ENCODE results near the gene TMEM161B.
A peak's percentile ranks its signal among the peaks of the same experiment; 100 is the strongest.
"Not testable (repeated sequence)": the region's sequence is repeated elsewhere in the genome, so short reads cannot be mapped to it uniquely, and the experiment has no call there.

The TMEM161B gene

DNA sequence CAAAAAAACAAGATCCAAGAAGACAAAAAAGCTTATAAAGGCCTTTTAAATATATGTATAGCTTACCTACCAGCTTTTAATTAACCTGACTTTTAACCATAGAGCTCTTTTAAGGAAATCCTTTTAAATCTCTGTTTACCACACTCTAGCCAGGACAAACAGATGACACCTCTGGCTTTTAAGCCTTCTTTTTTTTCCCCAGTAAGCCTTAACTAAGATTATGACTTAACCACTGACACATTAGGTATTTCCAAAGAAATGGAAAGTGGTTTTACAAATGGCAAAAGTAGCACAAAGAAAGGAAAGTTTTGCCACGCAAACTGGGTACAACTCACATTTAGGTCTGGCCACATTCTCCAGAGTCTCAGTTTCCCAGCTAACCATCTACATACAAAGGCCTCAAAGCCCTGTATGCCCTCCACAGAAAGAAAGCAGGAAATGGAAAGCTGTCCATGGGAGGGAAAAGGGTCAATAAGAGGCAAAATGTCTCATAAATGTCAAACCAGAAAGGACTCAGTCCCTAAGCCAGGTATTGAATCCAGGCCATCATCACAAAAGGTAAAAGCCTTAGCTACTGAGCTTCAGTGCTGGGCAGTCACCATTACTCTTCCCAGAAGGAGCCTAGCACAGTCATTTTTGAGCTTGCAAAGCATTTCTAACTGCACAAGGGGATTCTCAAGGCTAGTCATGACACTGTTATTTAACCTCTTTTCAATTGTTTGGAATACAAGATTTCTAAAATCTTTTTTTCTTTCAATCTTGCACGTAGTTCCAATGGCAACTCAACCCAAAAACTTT lies 19.7 kb downstream of the TMEM161B start:
- DNase-seq: no peak

DNA sequence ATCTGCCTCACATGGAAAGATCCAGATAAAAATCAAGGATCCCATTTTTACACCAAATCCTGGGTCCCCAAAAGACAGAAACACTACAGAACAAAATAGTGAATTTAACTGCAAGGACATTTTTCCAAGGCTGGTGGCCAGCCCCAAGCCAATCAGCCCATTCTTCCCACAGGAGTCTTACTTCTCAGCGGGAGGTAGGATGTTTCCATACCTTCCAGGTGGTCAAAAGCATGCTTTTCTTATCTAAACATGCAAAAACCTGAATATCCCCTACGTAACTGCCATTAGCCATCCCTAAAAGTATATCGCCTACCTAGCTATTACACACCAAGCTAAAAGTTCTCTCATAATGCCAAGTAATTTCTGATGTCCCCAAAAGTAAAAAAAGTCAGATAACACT lies 20.6 kb downstream of the TMEM161B start:
- no peak for DNase-seq

DNA sequence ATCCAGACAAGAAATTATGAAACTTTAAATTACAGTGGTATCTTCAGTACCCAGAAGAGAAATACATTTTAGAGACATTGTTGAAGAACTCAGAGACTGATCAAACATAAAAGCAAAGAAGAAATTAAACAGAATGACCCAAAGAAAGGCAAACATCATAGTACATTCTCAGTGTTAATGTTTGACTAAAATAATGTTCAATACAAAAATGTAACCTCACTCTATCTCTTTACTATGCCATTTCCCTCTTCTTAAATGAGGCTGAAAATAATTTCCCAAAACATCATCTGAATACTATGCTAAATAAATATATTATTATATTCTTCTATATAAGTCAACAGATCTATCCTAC lies 22.8 kb downstream of the TMEM161B start:
- no peak for DNase-seq

DNA sequence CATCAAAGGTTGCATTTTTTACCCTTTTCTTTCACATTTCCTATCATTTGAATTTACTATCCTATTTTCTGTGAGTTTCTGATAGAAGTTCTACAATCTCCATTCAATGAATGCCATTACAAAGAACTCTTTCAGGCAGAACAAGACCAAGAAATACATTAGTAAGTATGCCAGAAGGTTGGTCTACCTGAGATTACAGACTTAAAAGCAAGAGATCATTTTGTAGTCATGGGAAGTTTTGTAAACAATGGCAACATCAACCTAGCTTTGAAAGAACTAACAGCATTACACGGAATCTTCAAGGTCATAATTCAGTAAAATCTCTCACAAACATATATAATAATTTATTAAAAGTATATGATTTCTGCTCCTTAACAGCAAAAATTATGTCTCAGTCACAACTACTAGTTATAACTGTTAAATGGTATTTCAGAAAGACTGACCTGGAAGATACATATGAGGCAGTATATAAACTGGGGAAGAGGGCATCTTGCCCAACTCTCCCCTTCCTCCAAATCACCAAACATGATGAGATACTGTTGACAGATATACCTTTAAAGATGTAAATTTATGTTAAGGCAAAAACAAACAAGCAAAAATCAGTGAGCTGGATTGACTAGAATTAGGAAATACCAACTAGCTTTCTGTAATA lies 23.3 kb downstream of the TMEM161B start:
- DNase-seq: no peak

DNA sequence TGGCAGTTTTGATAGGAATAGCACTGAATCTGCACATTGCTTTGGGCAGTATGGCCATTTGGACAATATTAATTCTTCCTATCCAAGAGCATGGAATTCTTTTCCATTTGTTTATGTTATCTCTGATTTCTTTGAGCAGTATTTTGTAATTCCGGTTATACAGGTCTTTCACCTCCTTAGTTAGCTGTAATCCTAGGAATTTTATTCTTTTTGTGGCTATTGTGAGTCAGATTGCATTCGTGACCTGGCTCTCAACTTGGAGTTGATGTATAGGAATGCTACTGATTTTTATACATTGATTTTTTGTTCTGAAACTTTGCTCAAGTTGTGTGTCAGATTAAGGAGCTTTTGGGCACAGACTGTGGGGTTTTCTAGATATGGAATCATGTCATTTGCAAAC lies 24.0 kb downstream of the TMEM161B start:
- DNase-seq: no peak

DNA sequence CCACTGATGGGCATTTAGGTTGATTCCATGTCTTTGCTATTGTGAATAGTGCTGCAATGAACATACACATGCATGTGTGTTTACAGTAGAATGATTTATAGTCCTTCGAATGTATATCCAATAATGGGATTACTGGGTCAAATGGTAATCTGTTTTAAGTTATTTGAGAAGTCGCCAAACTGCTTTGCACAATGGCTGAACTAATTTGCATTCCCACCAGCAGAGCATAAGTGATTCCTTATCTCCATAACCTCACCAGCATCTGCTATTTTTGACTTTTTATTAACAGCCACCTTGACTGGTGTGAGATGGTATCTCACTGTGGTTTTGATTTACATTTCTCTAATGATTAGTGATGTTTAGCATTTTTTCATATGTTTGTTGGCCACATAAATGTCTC lies 25.2 kb downstream of the TMEM161B start:
- DNase-seq: not testable (repeated sequence)

DNA sequence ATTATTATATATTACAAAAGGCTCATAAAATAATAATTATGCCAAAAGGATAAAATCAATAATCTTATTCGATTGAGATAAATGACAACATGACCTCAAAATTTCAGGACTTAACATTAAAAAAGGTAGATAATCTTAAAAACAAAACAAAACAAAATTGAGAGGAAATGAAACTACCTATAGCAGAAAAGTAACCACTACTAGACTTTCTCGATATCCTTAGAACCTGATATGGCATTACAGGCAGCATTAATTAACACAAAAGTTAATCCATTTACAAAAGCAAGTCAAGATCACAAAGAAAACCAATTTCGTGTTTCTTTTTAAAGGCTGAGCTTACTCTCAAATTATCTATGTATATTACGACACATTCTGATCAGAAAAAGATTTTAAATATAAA lies 29.9 kb downstream of the TMEM161B start:
- DNase-seq: no peak

DNA sequence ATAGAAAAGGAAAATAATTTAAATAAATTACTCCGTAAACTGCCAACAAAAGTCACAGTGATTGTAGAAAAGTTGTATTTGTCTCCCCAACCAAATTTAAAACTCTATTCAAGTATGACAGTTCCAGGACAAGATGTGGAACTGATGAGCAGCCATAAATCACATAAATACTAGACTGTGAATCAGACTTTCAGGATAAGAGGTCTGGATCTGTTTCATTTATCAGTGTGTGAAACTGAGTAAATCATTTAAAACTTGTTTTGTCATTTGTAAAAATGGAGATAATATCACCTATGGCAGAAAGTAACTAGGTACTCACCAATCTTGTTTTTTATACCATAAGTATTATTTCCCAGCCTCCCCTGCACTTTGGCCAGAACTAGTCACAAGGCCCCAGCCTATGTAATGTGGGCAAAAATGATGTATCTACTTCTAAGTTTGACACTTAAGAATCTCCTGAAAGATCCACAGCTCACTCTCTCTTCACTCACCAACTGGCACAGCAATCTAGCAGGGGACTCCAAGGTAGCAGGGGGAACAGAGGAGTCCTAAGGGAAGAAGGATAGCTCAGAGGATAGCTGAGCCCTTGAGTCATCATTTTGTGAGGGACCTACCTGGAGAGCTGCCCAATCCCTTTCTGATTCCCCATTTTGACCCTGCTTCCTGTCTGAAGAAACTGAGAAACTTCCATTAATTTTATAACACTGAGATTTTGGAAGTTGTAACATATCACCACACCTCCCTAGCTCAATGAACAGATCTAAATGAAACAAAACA lies 31.6 kb downstream of the TMEM161B start:
- DNase-seq: no peak

DNA sequence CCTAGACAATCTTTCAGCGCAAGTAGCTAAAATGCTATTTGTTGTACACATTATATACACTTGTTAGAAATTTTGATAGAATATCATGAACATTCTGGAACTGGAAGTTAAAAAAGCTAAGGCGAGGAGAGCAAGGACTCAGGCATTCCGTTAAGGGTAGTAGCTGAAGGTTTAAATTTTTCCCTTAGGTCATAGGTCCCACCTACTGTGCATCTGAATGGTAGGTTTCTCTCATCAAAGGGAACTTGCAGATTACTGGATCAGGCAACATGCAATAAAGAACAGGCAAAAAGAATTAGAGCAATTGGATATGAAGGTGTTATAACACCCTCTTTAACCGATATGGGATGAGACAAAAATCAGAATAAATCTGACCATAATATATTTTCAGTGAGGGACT lies 32.8 kb downstream of the TMEM161B start:
- DNase-seq: no peak

DNA sequence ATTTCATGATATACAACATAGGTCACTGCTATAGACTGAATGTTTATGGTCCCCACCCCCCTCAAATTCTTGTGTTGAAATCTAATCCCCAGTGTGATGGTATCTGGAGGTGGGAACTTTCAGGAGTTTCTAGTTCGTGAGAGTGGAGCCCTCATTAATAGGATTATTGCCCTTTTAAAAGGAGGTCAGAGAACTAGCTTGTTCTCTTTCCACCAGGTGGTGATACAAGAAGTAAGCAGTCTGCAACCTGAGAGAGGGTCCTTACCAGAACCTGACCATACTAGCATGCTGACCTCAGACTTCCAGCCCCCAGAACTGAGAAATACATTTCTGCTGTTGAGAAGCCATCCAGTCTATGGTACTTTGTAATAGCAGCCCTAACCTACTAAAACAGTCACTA lies 33.3 kb downstream of the TMEM161B start:
- DNase-seq: no peak

DNA sequence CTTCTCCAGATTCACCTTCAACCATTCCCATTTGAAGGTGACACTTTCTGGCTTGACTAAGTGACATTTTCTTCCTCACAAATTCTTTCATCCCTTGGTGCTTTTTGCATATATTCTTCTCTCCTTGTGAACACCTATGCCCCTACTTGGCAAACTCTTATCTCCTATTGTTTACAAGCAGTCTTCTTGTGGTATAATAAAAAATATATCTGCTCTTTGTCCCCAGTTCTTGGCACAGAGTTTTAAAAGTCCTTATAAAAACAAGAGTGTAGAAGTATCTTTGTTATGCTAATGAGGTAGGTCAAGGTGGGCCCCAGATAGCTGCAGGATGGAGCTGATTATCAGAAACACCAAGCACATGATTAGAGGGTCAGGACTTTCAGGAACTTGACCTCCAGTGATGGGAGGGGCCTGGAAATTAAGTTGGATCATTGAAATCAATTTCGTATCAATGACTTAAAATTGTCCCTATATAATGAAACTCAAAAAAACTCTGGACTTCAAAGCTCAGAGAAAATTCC lies 38.0 kb downstream of the TMEM161B start:
- no peak for DNase-seq

DNA sequence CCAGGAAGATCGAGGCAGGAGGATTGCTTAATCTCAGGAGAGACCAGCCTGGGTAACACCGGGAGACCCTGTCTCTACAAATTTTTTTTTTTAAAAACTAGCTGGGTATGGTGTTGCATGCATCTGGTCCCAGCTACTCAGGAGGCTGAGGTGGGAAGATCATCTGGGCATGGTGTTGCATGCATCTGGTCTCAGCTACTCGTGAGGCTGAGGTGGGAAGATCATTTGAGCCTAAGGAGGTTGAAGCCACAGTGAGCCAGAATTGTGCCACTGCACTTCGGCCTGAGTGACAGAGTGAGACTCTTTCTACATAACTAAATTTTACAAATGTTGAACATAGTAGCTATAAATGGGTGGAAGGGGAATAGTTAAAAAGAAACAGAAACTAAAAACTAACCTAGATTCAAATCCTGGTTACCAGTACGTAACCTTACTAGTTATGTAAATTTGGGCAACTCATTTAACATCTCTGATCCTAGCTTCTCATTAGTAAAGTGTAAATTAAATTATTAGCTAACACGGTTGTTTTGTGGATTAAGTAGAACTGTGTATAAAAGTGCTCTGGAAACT lies 41.7 kb downstream of the TMEM161B start:
- no peak for DNase-seq

DNA sequence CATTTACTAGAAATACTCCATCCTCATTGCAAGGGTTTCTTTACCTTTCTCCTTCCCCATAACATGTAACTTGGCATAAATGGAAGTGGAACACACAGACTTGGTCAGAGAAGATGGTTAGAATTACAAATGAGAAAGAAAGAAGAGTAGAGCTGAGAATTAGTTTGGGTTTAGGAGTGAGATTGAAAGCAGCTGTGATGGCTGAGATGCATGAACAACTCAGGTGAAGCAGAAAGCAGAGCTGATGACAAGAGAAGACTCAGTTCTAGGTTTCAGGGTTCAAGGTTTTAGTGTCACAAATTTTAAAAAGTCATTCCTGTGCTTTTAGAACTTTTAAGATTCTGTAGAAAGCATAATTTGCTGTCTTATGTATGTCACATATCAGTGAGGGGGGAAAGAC lies 54.0 kb downstream of the TMEM161B start:
- no peak for DNase-seq

DNA sequence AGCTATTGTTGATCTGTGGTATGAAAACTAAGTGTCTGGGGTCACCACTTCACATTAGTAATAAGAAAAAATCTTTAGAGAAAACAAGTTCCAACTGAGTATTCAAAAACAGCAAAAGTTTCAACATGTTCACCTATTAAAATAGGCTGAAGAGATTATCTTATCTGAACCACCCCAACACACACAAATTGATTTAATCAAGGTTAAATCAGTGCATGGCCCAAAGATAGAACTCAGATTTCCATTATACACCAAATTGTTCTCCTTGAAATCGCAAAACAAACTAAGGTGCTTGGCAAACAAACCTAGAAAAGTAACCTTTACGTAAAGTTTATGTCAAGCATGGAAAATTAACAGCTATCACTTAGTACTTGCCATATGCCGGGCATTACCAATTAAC lies 61.1 kb downstream of the TMEM161B start:
- DNase-seq: no peak

DNA sequence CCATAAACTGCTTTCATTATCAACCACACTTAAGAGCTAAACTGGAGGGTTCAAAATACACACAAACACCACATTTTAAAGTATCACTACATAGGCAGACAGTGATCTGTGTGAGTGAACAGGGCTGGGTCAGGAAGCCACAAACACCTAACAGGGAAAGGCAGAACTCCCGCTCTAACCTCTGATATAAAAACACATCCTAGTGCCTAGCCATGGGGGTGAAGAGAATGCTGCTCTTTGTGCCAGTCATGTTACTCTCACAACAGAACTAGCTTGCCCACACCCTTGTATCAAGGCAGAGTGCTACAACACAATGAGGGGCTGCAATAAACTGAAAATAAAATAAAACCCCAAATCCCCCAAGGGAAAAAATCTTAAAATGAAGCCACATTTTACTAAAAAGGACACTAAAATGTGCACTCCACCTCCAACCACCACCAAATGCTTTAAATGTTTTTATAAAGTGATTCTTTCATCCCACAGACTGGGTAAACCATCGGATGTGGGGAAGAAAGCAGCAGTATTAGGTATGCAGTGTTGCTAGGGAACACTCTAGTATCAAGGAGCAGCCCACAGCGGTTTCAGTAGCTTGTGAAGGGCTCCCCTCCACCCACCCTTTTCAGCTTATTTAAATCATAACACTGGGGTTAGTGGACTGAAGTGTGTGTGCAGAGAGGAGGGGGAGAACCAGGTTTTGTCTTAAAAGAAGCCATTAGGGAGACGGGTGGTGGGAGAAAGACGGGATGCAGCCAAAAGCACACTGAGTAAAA lies 64.5 kb downstream of the TMEM161B start:
- DNase-seq: no peak

DNA sequence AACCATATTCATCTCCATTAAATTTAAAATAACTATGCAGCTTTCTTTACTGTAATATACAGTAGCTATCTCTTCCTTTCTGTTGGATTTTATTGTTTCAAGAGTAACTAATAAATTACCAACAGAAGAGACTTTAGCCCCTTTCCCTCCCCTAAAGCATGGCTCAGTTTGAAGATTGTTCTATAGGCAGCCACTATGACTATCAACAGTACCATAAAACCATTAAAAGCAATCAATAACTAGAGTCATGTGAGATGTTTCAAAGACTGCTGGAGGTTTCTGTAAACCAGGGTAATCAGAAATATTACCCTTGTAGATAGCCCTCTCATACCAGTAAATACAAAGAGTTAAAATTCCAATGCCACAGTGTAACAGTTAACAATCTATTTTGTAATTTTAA lies 73.0 kb downstream of the TMEM161B start:
- DNase-seq: no peak

DNA sequence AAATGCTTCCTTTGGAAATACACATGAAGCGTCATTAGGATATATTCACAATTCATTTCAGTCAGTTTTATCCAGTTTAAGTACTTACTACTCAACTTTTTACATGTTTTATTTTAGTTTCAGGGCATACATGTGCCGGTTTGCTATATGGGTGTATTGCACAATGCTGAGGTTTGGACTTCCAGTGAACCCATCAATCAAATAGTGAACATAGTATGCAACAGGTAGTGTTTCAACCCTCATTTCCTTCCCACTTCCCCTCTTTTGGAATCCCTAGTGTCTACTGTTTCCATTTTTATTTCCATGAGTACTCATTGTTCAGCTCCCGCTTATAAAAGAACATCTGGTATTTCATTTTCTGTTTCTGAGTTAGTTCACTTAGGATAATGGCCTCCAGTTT lies 74.7 kb downstream of the TMEM161B start:
- DNase-seq: peak; percentile 86

DNA sequence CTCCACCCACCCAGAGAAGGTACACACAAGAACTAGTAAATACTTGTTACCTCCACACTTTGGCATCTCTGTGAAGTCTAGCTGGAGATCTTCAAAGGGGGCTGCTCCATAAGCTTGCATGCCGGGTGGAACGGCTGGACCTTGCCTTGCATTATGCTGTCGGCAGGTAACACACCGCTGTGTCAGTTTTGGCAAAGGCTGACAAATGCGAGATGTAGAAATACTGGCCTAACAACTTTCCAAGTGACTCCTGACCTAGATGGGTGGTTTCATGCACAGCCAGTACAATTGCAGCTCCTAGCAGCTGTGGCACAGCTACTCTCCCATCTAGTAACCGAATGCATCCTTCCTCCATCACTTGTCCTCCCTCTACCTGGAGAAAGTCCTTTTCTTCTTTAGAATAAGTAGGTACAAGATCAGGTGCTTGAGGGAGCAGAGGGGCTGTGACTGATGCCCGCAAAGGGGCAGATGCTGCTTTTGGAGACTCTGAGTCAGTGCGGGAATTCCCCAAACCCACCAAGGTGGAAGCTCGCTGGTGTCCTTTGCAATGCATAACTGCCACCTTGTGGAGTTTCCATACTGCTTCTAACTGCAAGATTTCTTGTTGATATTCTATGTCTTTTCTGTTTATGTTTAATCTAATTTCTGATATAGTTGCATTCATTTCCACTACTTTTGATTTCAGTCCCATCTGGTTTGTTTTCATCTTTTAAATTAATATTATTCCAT lies 78.4 kb downstream of the TMEM161B start:
- no peak for DNase-seq

DNA sequence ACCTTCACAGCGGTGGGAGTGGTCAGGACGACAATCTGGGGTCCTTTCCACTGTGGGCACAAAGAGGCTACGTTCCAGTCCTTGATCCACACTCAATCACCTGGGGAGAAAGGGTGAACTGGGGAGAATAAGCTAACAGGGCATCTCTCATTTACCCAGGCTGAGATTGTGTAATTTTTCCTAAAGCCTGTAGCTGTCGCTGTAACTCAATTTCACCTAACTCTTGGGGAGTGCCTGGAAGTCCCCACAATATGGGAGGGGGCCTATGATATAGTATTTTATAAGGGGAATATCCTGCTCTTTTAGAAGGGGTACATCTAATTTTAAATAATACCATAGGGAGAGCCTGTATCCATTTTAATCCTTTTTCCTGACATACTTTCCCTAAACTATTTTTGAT lies 79.2 kb downstream of the TMEM161B start:
- not testable (repeated sequence) for DNase-seq

DNA sequence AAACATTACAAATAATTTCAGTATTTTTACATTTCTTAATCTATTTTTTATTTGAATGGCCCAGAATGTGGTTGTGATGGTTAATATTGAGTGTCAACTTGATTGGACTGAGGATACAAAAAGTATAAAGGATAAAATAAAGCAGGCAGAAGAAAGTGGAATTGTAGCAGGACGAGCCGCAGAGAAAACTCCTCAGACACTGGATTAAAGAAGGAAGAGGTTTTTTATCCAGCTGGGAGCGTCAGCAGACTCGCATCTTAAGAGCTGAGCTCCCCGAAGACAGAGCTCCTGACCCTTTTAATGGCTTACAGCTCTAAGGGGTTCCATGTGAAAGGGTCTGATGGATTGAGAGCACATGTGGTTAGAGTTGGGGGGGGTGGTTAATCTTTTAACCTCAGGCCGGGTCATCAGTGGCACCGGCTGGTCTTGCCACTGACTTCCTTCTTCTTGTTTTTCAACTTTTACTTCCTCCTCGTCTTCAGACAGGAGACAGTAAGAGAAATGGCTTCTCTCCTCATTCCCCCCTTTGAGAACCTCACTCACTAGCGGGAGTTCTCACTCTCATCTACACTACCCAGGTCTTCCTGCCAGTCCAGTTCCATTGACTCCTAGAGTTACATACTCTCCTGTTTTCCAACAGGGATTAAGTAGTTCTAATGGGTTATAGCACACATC lies 80.0 kb downstream of the TMEM161B start:
- peak; percentile 73 for DNase-seq

DNA sequence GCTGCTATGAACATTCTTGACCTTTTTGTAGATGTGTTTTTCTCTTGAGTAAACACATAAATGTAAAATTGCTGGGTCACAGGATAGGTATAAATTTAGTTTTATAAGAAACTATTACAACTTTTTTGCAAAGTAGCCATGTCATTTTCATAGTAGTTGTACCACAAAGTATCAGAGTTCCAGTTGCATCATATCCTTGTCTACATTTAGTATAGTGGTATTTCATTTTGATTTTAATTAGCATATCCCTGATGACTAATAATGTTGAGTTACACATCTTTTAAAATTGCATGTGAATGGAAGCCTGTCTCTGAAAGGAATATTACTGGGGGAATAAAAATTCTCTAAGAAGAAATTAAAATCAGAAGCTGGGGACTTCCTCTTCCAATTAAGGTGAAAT lies 85.4 kb downstream of the TMEM161B start:
- DNase-seq: no peak

Data from MV-4-11 (cell line).